Left forelimb (tissue), 1 donor: ENCODE results near the gene KLHL41.
"Not testable (repeated sequence)": the region's sequence is repeated elsewhere in the genome, so short reads cannot be mapped to it uniquely, and the experiment has no call there.

Experiments used
- DNase-seq: peaks from one replicate; pipeline ENCODE4 v3.0.0-alpha.2; 2018; ENCODE audit warnings: low spot score

Gene KLHL41

GRCh38 chr2:169509955-169510354, 453 bp downstream of the KLHL41 start:
- no peak for DNase-seq

GRCh38 chr2:169510496-169510895, 994 bp downstream of the KLHL41 start:
- DNase-seq: no peak

GRCh38 chr2:169511818-169512217, 2.3 kb downstream of the KLHL41 start:
- DNase-seq: no peak

DNA sequence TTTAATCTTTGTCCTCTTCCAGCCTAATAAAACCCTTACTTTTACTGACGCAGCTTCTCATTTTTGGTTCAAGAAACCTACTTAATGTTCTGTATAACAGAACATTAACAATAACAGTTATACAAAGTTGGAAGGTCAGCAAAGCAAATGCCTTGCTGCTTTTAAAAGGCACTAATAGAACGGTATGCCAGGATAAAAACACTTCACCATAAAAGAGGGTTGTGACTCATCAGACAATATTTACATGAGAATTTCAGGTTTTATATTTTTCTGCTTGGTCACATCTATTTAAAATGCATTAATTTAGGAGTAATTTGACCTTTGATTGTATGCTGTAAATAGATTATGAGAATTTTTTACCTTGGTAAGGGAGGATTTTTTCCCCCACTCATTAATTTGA, 3.0 kb downstream of the KLHL41 start:
- DNase-seq: no peak

DNA sequence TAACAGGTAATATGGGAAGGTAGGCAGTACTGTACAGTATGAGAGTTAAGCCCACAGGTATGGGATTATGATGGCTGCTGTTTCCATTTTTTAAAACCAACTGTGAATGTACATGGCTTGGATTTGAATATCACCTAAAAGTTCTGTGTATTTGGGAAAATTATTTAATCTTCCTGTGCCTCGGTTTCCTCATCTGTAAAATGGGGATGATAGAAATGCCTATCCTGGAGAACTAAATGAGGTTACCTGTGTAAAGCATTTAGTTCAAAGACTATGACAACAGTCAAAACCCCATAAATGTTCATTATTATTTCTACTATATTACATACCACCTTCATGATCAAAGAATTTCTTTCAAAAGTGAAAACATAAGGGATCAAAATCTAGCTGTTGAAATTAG, 3.6 kb downstream of the KLHL41 start:
- DNase-seq: no peak

- DNase-seq: no peak
These were observed 4.4 kb downstream of the KLHL41 start for GRCh38 chr2:169513926-169514325.

DNA sequence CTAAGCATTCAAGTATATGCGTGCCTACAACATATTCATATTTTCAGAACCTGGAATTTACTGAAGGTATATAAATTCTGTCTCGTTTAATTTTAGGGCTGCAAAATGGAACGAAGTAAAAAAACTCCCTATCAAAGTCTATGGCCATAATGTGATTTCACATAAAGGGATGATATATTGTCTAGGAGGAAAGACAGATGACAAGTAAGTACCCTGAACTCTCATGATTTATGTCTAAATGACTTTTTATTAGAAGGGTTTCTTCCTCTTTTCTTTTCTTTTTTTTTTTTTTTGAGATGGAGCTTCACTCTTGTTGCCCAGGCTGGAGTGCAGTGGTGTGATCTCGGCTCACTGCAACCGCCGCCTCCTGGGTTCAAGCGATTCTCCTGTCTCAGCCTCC, 5.3 kb downstream of the KLHL41 start:
- DNase-seq: not testable (repeated sequence)

- not testable (repeated sequence) for DNase-seq
These were observed 7.0 kb downstream of the KLHL41 start for GRCh38 chr2:169516488-169516995.

GRCh38 chr2:169520896-169521295, 11.4 kb downstream of the KLHL41 start:
- DNase-seq: no peak

GRCh38 chr2:169523681-169524080, 14.2 kb downstream of the KLHL41 start:
- no peak for DNase-seq

DNA sequence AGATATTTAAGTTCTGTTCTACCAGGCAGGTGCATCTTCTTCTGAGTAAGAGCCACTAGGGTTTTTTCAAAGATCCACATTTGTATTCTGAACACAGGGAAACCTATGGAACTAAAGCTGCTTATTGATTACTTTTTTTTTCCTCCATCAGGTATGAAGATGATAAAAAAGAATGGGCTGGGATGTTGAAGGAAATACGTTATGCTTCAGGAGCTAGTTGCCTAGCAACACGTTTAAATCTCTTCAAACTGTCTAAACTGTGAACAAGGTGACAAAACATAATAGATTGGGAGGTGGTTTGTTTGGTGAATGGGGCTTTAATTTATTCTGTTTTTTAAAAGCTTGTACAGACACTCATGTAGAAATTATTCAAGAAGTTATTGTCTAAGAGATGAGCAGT, 15.9 kb downstream of the KLHL41 start:
- DNase-seq: no peak

GRCh38 chr2:169526451-169526850, 16.9 kb downstream of the KLHL41 start:
- no peak for DNase-seq

DNA sequence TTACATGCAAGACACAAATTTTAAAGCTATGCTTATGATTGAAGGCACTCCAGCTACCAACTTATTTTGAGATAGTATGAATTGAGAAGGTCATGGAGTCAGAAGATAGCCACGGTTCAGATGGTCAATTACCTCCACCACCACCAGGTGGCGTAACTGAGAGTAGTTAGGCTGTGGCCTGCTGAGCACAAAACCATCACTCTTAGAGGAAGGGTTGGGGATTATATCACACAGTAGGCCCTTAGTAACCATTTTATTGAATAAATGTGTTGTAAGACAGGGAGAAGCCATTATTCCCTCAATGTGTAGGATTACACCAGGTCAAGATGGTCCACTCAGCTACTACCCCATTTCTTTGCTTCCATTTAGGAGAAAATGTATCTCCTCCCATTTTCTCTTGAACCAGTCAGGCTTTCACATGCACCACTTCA, 18.8 kb downstream of the KLHL41 start:
- DNase-seq: no peak

DNA sequence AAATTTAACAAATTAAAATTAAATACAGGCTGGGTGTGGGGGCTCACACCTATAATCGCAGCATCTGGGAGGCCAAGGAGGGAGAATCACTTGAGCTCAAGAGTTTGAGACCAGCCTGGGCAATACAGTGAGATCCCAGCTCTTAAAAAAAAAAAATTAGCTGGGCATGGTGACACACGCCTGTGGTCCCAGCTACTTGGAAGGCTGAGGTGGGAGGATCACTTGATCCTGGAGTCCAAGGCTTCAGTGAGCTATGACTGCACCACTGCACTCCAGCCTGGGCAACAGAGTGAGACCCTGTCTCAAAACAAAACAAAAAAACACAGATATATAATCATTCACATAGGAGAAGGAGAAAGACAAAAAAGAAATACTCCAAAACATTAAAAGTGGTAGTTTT, 30.0 kb downstream of the KLHL41 start:
- DNase-seq: not testable (repeated sequence)

DNA sequence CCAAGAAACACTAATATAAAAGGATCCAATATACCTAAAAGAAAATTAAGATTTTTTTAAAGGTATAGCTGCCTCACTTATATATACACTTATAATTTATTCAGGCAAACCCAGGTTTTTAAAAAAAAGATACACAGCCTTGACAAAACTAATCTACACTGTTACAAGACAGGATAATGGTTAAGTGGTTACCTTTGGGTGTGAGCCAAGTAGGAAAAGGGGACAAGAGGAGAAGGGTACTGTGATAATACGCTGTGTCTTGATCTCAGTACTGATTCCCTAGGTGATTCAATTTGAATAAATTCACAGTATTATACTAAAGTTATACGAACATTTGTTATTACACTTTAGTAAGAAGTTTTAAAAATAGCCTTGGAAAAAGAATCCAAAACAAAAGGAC, 30.6 kb downstream of the KLHL41 start:
- DNase-seq: no peak

DNA sequence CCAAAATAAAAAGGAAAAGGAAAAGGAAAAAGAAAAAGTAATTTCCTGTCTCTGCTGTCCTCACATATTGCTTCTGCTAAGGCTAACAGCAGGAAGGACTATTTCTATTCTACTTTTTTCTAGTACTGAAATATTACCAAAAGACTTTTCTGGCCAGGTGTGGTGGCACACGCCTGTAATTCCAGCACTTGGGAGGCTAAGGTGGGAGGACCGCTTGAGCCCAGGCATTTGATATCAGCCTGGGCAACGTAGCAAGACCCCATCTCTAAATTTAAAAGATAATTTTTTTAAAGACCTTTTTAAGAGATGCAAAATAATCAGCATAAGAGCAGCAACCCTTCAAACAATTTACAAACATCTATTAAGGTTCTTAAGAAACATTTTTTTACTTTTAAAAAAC, 32.9 kb downstream of the KLHL41 start:
- DNase-seq: no peak

DNA sequence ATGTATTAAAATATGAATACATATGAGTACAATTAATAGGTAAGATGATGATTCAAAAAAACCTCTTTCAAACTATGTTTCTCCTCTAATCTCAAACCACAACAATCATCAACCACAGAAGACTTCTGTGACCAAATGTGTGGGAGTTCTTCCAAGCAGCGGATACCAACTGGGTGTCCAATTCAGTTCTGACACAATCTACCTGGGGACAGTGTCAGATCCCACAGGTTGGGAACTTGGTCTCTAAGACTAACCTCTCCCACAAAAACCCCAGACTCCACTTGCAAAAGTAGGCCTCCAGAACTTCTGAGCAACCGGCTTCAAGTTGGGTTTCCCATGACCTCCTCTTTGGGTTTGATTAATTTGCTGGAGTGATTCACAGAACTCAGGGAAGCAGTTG, 37.3 kb downstream of the KLHL41 start:
- no peak for DNase-seq

DNA sequence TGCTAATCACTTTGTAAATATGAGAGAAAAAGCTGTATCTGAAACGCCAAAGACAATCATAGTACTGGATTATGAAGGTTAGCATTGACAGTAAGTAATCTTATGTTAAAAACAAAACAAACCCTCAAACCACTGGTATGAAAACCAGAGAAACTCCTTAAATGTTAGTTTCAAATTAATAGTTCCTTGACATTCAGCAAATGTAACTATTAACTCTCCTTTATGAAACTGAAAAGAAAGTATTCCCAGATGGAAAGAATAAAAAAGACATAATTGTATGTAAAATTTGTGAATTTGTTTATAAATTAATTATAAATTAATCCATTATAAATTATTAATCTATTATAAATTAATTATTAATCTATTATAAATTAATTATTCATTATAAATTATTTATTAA, 51.9 kb downstream of the KLHL41 start:
- DNase-seq: no peak

- not testable (repeated sequence) for DNase-seq
These were observed 52.6 kb downstream of the KLHL41 start for GRCh38 chr2:169562084-169562483.

DNA sequence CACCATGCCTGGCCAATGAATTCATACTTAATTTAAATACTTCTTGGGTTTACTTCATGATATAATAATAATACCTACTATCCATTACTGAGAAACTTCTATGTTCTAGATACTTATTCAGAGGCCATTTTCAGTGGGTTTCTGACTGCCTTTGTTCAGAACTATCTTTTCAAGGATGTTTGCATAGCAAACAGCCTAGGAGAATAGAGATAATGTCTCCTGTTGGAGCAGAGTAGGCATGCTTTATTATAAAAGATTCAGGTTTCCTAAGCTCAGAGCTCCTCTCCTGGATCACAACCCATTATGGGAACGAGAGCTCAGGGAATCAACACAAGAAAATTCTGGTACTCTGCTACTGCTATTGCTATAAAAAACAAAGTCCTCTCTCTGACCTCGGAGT, 53.0 kb downstream of the KLHL41 start:
- no peak for DNase-seq

GRCh38 chr2:169565686-169566085, 56.2 kb downstream of the KLHL41 start:
- no peak for DNase-seq

- no peak for DNase-seq
These were observed 60.4 kb downstream of the KLHL41 start for GRCh38 chr2:169569948-169570347.

GRCh38 chr2:169570752-169571151, 61.2 kb downstream of the KLHL41 start:
- DNase-seq: not testable (repeated sequence)

GRCh38 chr2:169571571-169571970, 62.1 kb downstream of the KLHL41 start:
- DNase-seq: no peak

DNA sequence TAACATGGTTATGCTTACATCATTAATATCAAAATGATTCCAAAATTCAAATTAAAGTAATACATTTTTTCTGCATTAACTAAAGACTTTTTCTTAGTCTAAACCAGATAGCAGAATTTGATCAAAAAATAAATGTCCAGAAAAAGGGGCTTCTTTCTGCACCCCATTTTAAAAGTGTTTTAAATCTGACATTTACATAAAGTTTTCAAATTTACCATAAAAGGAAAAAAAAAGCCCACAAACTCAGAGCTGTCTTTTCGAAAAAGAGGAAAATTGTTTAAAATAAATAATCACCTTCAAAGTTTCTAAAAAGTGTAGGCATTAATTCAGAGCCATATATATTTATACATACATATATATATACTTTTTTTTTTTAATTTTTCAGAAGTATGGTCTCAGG, 62.7 kb downstream of the KLHL41 start:
- DNase-seq: no peak
